HG02610 (cell line): ENCODE measurements around the gene HOXA5.

Experiments
- ATAC-seq: cut with Tn5 transposase; IDR thresholded peaks from one replicate; pipeline ENCODE4 v1.9.1; 2021; ENCODE audit warnings: mild to moderate bottlenecking, moderate library complexity; ENCODE audit not compliant: unreplicated experiment

The HOXA5 gene

GRCh38 chr7:27149842-27150567 lies 6.5 kb upstream of the HOXA5 start:
- no peak for ATAC-seq

GRCh38 chr7:27148756-27149641 lies 5.5 kb upstream of the HOXA5 start:
- no peak for ATAC-seq

GRCh38 chr7:27148031-27148755 lies 4.7 kb upstream of the HOXA5 start:
- no peak for ATAC-seq

GRCh38 chr7:27147199-27148030 lies 3.9 kb upstream of the HOXA5 start, which contains the start of gene HOXA6:
Gene HOXA6 (minus strand): TSS chr7:27147774. CDS start chr7:27147749, 25 bp downstream.
- ATAC-seq: no peak

- no peak for ATAC-seq
These were observed 3.2 kb upstream of the HOXA5 start for GRCh38 chr7:27146491-27147198.

GRCh38 chr7:27145914-27146412 lies 2.5 kb upstream of the HOXA5 start:
- no peak for ATAC-seq

- ATAC-seq: no peak
These were observed 1.9 kb upstream of the HOXA5 start for GRCh38 chr7:27145165-27145913.

GRCh38 chr7:27144781-27145164 lies 1.3 kb upstream of the HOXA5 start:
- no peak for ATAC-seq

- no peak for ATAC-seq
These were observed 684 bp upstream of the HOXA5 start for GRCh38 chr7:27143950-27144780.

GRCh38 chr7:27142580-27143022 lies 880 bp downstream of the HOXA5 start:
- ATAC-seq: no peak

GRCh38 chr7:27141923-27142579 lies 1.4 kb downstream of the HOXA5 start:
- no peak for ATAC-seq

- ATAC-seq: no peak
These were observed 2.2 kb downstream of the HOXA5 start for GRCh38 chr7:27141137-27141922.

GRCh38 chr7:27140126-27140857 lies 3.2 kb downstream of the HOXA5 start:
- ATAC-seq: no peak

- ATAC-seq: no peak
These were observed 4.0 kb downstream of the HOXA5 start for GRCh38 chr7:27139334-27140125.

- no peak for ATAC-seq
These were observed 4.5 kb downstream of the HOXA5 start for GRCh38 chr7:27138985-27139333.
